HuH-7 (cell line): ENCODE measurements around the gene RAB39A.

Source experiments
- DNase-seq: peaks from one replicate; pipeline ENCODE4 v3.0.0; 2011; ENCODE audit warnings: low spot score

RAB39A gene

DNA sequence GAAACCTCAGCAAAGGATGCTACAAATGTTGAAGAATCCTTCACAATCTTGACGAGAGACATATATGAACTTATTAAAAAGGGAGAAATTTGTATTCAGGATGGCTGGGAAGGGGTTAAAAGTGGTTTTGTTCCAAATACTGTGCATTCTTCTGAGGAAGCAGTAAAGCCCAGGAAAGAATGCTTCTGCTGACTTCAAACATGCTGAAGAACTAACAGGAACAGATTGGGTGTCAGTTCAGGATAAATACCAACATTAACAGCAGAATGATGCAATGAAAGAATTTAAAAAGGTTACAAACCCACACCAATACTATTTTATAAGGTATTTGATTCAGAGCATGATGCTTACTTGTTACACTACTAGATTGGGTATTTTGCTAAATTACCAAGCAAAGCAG lies 33.9 kb downstream of the RAB39A start:
- DNase-seq = no peak

DNA sequence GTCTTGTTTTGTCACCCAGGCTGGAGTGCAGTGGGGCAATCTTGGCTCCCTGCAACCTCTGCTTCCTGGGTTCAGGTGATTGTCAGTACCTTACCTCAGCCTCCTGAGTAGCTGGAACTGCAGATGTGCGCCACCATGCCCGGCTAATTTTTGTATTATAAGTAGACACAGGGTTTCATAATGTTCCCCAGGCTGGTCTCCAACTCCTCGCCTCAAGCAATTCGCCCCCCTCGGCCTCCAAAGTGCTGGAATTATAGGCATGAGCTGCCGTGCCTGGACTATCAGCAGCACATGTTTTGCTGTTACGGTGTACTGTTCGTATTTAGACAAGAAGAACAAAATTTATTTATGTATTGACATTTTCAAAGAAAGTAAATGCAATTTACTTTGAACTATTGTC lies 34.8 kb downstream of the RAB39A start:
- DNase-seq = no peak

DNA sequence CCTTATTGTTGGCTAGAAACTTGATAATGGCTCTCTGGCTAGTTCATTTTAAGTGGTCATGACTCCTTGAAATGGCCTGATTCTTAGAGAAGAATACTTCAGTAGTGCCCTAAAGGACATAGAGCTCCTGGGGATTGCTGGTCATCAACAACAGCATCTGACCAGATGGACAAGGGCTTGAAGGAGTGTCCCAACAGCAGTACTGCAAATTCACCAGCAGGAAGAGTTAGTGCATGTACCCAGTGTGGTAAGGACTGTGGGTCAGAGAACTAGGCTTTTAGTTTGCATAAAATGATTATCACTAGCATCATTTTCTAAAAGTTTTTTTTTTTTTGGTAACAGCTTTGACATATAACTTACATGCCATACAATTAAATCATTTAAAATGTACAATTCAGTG lies 41.0 kb downstream of the RAB39A start:
- peak; percentile 24 for DNase-seq

DNA sequence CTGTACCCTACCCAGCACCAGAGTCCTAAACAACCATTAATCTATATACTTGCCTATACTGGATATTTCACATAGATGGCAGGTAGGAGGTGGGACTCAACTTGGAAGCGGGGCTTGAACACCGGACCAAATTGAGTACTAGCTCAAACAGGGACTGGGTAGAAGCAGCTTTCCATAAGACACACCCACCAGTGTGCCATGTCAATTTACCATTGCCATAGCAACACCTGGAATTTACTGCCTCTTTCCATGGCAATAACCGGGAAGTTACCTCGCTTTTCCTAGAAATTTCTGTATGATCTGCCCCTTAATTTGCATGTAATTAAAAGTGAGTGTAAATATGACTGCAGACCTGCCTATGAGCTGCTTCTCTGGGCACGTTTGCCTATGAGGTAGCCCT lies 41.8 kb downstream of the RAB39A start:
- DNase-seq = no peak

DNA sequence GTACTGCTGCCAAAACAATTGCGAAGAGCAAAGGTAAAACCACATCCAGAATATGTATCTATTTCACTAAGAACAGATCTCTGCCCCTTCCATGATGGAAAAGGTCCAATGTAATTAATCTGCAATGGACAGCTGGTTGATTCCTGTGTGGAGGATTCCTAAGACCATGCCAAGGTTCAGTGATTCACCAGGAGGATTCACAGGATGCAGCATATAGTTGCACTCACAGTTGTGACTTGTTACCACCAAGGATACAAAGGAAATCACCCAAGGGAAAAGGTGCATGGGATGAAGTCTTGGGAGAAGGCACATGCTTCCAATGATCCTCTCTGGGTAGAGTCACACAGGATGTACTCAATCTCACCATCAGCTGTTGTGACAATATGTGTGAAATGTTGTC lies 45.4 kb downstream of the RAB39A start:
- no peak for DNase-seq

DNA sequence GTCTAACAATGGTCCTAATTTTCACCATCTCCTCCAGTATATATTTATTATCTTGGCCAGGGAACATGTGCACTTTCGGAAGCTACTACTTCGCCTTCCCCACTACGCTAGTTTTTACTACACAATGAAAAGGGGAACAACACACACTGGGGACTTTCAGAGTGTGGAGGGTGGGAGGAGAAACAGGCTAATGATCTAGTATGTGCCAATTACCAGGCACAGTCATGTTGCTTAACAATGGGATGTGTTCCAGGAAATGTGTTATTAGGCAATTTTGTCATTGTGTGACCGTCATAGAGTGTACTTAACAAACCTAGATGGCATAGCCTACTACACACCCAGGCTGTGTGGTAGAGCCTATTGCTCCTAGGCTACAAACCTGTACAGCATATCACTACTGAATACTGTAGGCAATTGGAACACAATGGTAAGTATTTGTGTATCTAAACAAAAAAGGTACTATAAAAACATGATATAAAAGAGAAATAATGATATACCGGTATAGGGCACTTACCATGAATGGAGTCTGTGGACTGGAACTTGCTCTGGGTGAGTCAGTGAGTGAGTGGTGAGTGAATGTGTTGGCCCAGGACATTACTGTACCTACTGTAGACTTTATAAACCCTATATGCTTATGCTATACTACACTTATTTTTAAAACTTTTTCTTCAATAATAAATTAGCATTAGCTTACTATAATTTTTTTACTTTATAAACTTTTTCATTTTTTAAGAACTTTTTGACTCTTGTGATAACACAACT lies 60.3 kb downstream of the RAB39A start:
- no peak for DNase-seq

DNA sequence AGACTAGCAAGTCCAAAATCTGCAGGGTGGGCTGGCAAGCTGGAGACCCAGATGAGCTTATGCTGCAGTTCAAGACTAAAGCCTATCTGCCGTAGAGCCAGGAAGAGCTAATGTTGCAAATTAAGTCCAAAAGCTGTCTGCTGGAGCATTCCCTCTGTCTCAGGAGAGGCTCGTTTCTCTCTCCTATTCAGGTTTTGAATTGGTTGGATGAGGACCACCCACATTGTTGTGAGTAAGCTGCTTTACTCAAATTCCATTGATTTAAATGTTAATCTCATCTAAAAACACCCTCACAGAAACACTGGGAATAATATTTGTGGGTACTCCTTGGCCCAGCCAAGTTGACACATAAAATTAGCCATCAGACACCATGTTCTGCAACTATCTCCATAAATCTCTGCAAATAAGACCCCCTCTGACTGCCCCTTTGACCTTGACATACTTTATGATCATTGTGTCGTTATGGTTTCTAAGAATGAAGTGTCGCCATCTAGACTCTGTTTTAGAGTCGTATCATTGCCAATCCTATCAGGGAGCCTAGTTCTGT lies 63.7 kb downstream of the RAB39A start:
- no peak for DNase-seq

DNA sequence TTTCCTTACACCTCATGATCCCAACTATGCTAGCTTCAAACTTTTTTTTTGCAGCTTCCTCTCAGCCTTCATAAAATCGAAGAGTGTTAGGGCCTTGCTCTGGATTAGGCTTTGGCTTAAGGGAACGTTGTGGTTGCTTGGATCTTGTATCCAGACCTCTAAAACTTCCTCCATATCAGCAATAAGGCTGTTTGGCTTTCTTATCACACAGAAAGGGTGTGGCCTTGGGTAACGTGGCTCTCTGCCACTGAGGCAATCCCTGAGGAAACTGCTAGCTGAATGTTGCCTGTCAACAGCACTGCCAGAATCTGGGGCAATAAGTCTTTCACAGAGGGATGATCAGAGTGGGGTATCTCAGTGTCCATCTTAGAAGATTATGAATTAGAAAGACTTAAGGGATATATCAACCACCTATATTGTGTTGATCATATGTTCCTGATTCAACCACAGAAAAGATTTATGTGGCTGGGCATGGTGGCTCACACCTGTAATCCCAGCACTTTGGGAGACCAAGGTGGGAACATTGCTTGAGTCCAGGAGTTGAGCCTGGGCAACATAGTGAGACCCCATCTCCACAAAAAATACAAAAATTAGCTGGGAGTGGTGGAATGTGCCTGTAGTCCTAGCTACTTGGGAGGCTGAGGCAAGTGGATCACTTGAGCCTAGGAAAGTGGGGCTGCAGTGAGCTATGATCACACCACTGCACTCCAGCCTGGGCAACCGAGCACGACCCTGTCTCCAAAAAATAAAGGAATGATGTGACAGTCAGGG lies 67.9 kb downstream of the RAB39A start:
- DNase-seq = no peak

GRCh38 chr11:107998761-107999160 lies 70.5 kb downstream of the RAB39A start:
- DNase-seq = no peak

- DNase-seq = peak; percentile 81
These were observed 71.7 kb downstream of the RAB39A start for GRCh38 chr11:107999759-108000455.

DNA sequence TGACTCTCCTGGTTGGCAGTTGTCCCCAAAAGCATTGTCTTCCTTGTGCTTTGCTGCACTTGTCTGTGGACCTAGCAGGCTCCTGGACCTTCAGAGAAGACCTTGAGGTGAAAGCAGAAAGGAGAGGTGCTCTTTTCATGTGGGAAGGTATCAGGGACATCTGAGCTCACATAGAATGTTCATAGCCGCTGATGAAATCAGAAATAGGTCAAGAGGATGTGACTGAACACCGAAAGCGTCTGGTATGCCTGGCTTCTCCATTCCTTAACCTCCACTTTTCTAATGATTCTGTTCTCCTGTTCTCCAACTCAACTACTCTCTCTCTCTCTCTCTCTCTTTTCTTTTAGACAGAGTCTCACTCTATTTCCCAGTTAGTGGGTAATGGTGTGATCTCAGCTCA lies 74.2 kb downstream of the RAB39A start:
- DNase-seq = no peak

DNA sequence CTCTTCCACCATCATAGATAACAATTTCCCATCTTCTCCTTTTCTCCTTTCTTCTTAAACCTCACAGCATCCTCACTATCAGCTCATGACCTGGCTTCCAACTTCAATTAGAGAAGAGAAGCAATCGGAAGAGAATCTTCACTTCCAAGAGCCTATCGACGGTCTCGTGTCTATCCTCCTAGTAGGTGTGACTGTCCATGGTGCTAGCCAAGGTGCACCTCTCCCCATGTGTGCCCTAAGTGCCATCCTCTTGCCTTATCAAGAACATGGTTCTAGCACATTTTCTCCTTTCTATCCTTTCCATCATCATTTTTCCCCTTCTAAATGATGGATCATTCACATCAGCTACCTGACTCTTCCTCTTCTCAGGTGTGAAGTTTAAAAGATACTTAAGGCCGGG lies 75.4 kb downstream of the RAB39A start:
- DNase-seq = no peak

DNA sequence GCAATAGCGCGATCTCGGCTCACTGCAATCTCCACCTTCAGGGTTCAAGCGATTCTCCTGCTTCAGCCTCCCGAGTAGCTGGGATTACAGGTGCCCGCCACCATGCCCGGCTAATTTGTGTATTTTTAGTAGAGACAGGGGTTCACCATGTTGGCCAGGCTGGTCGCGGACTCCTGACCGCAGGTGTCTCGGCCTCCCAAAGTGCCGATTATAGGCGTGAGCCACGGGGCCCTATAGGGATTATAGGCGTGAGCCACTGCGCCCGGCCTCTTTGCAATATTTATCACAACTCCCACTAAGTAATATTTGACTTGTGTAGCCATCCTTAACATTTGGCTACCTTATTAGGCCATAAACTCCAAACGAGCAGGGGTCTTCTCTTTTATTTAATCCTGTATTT lies 79.6 kb downstream of the RAB39A start:
- DNase-seq = no peak

- peak; percentile 82 for DNase-seq
These were observed 80.6 kb downstream of the RAB39A start, which contains the start of gene CUL5 for GRCh38 chr11:108008656-108009496. Gene CUL5 (plus strand): TSS chr11:108008898. CDS start chr11:108009349, 451 bp downstream.

GRCh38 chr11:108009497-108010370 lies 81.5 kb downstream of the RAB39A start:
- no peak for DNase-seq

DNA sequence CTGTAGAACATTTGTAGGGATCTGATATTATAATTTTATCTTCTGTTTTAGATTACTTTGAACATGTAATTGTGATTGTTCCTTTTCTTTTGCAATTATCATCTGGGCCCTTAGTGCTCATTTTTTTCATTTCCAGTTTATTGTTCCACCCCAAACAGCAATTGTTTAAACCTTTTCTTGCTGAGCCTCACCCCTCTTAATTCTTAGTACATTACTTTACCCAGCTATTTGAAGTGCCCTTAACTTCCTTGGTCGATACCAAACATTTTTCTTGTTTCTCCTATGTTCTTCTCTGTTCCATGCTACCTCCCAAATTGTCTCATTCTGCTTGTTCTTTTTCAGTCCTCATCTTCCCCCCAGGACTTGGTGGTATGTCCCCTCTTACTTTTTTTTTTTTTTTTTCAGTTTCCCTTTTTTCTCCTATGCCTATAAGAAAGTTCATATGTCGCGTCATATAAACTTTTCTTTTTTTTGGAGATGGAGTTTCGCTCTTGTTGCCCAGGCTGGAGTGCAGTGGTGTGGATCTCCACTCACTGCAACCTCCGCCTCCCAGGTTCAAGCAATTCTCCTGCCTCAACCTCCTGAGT lies 84.0 kb downstream of the RAB39A start:
- DNase-seq = no peak
